ENCODE measurements around the gene TRIM61.
"Not testable (repeated sequence)": the region's sequence is repeated elsewhere in the genome, so short reads cannot be mapped to it uniquely, and the experiment has no call there.

TRIM61 gene

GRCh38 chr4:164959421-164959820 is 18.0 kb downstream of the TRIM61 start:
- not testable (repeated sequence) for H3K4me3 ChIP-seq (ENCODE audit: low read depth, low read length)

GRCh38 chr4:164956766-164957643 is 20.5 kb downstream of the TRIM61 start:
- H3K4me3 ChIP-seq (ENCODE audit: low read depth, low read length): peak overlapping the region; percentile 78

- H3K4me3 ChIP-seq (ENCODE audit: low read depth, low read length): no peak overlapping the region
These were observed 22.2 kb downstream of the TRIM61 start for GRCh38 chr4:164955107-164955805.

- no peak overlapping the region for H3K4me3 ChIP-seq (ENCODE audit: low read depth, low read length)
These were observed 24.9 kb downstream of the TRIM61 start for GRCh38 chr4:164952551-164952950.

GRCh38 chr4:164949448-164950143 is 27.9 kb downstream of the TRIM61 start:
- H3K4me3 ChIP-seq (ENCODE audit: low read depth, low read length): no peak overlapping the region

- H3K4me3 ChIP-seq (ENCODE audit: low read depth, low read length): no peak overlapping the region
These were observed 28.5 kb downstream of the TRIM61 start for GRCh38 chr4:164948975-164949374.

GRCh38 chr4:164948006-164948405 is 29.5 kb downstream of the TRIM61 start:
- not testable (repeated sequence) for H3K4me3 ChIP-seq (ENCODE audit: low read depth, low read length)

GRCh38 chr4:164946810-164947209 is 30.6 kb downstream of the TRIM61 start:
- H3K4me3 ChIP-seq (ENCODE audit: low read depth, low read length): no peak overlapping the region

- H3K4me3 ChIP-seq (ENCODE audit: low read depth, low read length): no peak overlapping the region
These were observed 32.3 kb downstream of the TRIM61 start for GRCh38 chr4:164945146-164945545.

GRCh38 chr4:164943192-164943591 is 34.3 kb downstream of the TRIM61 start:
- no peak overlapping the region for H3K4me3 ChIP-seq (ENCODE audit: low read depth, low read length)

- H3K4me3 ChIP-seq (ENCODE audit: low read depth, low read length): no peak overlapping the region
These were observed 39.7 kb downstream of the TRIM61 start for GRCh38 chr4:164937576-164938270.

GRCh38 chr4:164935865-164936606 is 41.4 kb downstream of the TRIM61 start:
- H3K4me3 ChIP-seq (ENCODE audit: low read depth, low read length): not testable (repeated sequence)

GRCh38 chr4:164935363-164935762 is 42.1 kb downstream of the TRIM61 start:
- no peak overlapping the region for H3K4me3 ChIP-seq (ENCODE audit: low read depth, low read length)

- no peak overlapping the region for H3K4me3 ChIP-seq (ENCODE audit: low read depth, low read length)
These were observed 44.2 kb downstream of the TRIM61 start for GRCh38 chr4:164933244-164933643.

GRCh38 chr4:164931551-164932324 is 45.7 kb downstream of the TRIM61 start:
- H3K4me3 ChIP-seq (ENCODE audit: low read depth, low read length): no peak overlapping the region

GRCh38 chr4:164930647-164931046 is 46.8 kb downstream of the TRIM61 start:
- H3K4me3 ChIP-seq (ENCODE audit: low read depth, low read length): no peak overlapping the region

- not testable (repeated sequence) for H3K4me3 ChIP-seq (ENCODE audit: low read depth, low read length)
These were observed 50.4 kb downstream of the TRIM61 start for GRCh38 chr4:164927101-164927500.

GRCh38 chr4:164926301-164926700 is 51.2 kb downstream of the TRIM61 start:
- no peak overlapping the region for H3K4me3 ChIP-seq (ENCODE audit: low read depth, low read length)

- H3K4me3 ChIP-seq (ENCODE audit: low read depth, low read length): no peak overlapping the region
These were observed 52.7 kb downstream of the TRIM61 start for GRCh38 chr4:164924670-164925238.
